Globus pallidus (tissue), 1 donor: ENCODE measurements around the gene ZCWPW1.

Source experiments
- DNase-seq: peaks from one replicate; pipeline ENCODE4 v3.0.0-alpha.2; 2015; ENCODE audit warnings: low spot score

The ZCWPW1 gene

GRCh38 chr7:100428199-100428966 is at the start of gene ZCWPW1:
TSS of gene ZCWPW1 (minus strand) at chr7:100428703. CDS start at chr7:100420649, 8,054 bp downstream.
- peak; percentile 96 for DNase-seq

GRCh38 chr7:100477871-100478267 is 49.4 kb upstream of the ZCWPW1 start:
- DNase-seq: no peak

GRCh38 chr7:100476903-100477870 is 48.7 kb upstream of the ZCWPW1 start:
- DNase-seq: no peak

- no peak for DNase-seq
Measured at GRCh38 chr7:100476101-100476780, 47.7 kb upstream of the ZCWPW1 start.

- no peak for DNase-seq
Measured at GRCh38 chr7:100475549-100475948, 47.0 kb upstream of the ZCWPW1 start.

- DNase-seq: no peak
Measured at GRCh38 chr7:100472854-100473499, 44.5 kb upstream of the ZCWPW1 start.

GRCh38 chr7:100472121-100472851 is 43.8 kb upstream of the ZCWPW1 start:
- no peak for DNase-seq

GRCh38 chr7:100471021-100471420 is 42.5 kb upstream of the ZCWPW1 start:
- DNase-seq: no peak

GRCh38 chr7:100469227-100470044 is 40.9 kb upstream of the ZCWPW1 start:
- DNase-seq: peak; percentile 85

GRCh38 chr7:100467638-100468373 is 39.3 kb upstream of the ZCWPW1 start:
- peak; percentile 98 for DNase-seq

GRCh38 chr7:100466653-100467605 is 38.4 kb upstream of the ZCWPW1 start:
- peak; percentile 45 for DNase-seq

- DNase-seq: peak; percentile 98
Measured at GRCh38 chr7:100465702-100466311, 37.3 kb upstream of the ZCWPW1 start.

- DNase-seq: no peak
Measured at GRCh38 chr7:100465299-100465698, 36.8 kb upstream of the ZCWPW1 start.

- no peak for DNase-seq
Measured at GRCh38 chr7:100464791-100465190, 36.3 kb upstream of the ZCWPW1 start.

- no peak for DNase-seq
Measured at GRCh38 chr7:100464210-100464660, 35.7 kb upstream of the ZCWPW1 start, which contains the start of gene SPACDR. TSS of gene SPACDR (minus strand) at chr7:100464260. CDS start at chr7:100464025, 235 bp downstream.

GRCh38 chr7:100457033-100457432 is 28.5 kb upstream of the ZCWPW1 start:
- DNase-seq: no peak

GRCh38 chr7:100456562-100456961 is 28.1 kb upstream of the ZCWPW1 start:
- DNase-seq: no peak

- no peak for DNase-seq
Measured at GRCh38 chr7:100455206-100455605, 26.7 kb upstream of the ZCWPW1 start.
